NT2/D1 (cell line): ENCODE results near the gene HNRNPF.
"Not testable (repeated sequence)": the region's sequence is repeated elsewhere in the genome, so short reads cannot be mapped to it uniquely, and the experiment has no call there.

Experiments
- DNase-seq: peaks from one replicate; pipeline ENCODE4 v3.0.0-alpha.2; 2011; ENCODE audit warnings: low read depth, low spot score
- H3K27me3 ChIP-seq: 2 replicates; pipeline ENCODE4 v1.6.0; 2011; ENCODE audit warnings: mild to moderate bottlenecking; ENCODE audit not compliant: insufficient read length, insufficient read depth
- H3K36me3 ChIP-seq: 2 replicates; pipeline ENCODE4 v1.6.1; 2011; ENCODE audit warnings: mild to moderate bottlenecking, low read length, mixed read lengths; ENCODE audit not compliant: insufficient read depth, insufficient read length
- H3K4me1 ChIP-seq: 2 replicates; pipeline ENCODE4 v1.5.1; 2011; ENCODE audit not compliant: insufficient read depth, insufficient read length
- H3K4me3 ChIP-seq: 2 replicates; pipeline ENCODE4 v1.5.1; 2011; ENCODE audit warnings: low read depth; ENCODE audit not compliant: insufficient read length
- H3K9ac ChIP-seq: 2 replicates; pipeline ENCODE4 v1.6.0; 2011; ENCODE audit warnings: low read depth; ENCODE audit not compliant: insufficient read length
- H3K9me3 ChIP-seq: 2 replicates; pipeline ENCODE4 v1.5.1; 2011; ENCODE audit warnings: mild to moderate bottlenecking, low read length; ENCODE audit not compliant: insufficient read depth
- SUZ12 ChIP-seq: IDR thresholded peaks from 2 replicates; pipeline ENCODE4 v1.6.1; 2011; ENCODE audit not compliant: insufficient read length, insufficient read depth; ENCODE audit errors: extremely low read depth
- YY1 ChIP-seq: IDR thresholded peaks from 2 replicates; pipeline ENCODE4 v1.6.1; 2011; ENCODE audit not compliant: insufficient read length, insufficient read depth
- ZNF274 ChIP-seq: IDR thresholded peaks from 2 replicates; pipeline ENCODE4 v1.6.1; 2011; ENCODE audit warnings: mild to moderate bottlenecking, low read depth, low read length

HNRNPF gene

GRCh38 chr10:43427166-43427825 lies 18.3 kb upstream of the HNRNPF start:
- Histone ChIP-seq H3K27me3 (no peaks in the 10 kb centered on the region), H3K4me3 (no peak overlapping the region), H3K9me3 (no peaks in the 10 kb centered on the region), H3K9ac (no peak overlapping the region), H3K4me1 (no peaks in the 10 kb centered on the region), H3K36me3 (no peaks in the 10 kb centered on the region)
- no peak for DNase-seq
- no peak for TF ChIP-seq YY1
- TF ChIP-seq ZNF274 = no peak
- no peak for TF ChIP-seq SUZ12

DNA sequence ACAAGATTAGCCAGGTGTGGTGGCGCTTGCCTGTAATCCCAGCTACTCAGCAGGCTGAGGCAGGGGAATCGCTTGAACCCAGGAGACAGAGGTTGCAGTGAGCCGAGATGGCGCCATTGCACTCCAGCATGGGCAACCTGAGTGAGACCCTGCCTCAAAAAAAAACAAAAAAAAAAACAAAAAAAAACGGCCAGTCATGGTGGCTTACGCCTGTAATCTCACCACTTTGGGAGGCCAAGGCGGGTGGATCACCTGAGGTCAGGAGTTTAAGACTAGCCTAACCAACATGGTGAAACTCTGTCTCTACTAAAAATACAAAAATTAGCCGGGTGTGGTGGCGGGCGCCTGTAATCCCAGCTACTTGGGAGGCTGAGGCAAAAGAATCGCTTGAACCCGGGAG lies 17.5 kb upstream of the HNRNPF start:
- not testable (repeated sequence) for DNase-seq, H3K4me1 ChIP-seq, H3K9ac ChIP-seq

DNA sequence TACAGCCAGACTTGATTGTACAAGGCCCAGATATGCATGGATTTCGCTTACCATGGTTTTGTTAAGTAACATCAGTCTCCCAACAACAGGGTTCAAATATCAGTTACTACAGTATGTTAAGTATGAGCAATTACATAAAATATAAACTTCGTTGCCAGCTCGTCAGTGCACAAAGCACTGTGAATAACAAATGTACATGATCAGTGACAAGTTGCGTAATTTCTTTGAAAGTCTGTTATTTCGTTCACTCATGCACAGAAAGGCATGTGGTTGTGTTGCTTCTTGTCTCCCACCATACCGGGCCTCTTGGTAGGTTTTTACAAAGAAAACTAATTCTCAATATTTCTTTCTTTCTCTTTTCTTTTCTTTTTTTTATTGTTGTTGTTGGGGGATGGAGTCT lies 15.4 kb upstream of the HNRNPF start:
- TF ChIP-seq SUZ12 = no peak
- no peak for TF ChIP-seq YY1
- TF ChIP-seq ZNF274 = no peak
- Histone ChIP-seq H3K4me1 (no peaks in the 10 kb centered on the region), H3K9me3 (0 out of 2 replicates have a peak, but pooled peaks cover 4% of the 10 kb centered on the region), H3K9ac (no peak overlapping the region), H3K27me3 (no peaks in the 10 kb centered on the region), H3K36me3 (no peaks in the 10 kb centered on the region), H3K4me3 (no peak overlapping the region)
- no peak for DNase-seq

More for the DNA sequence above, 17.5 kb upstream of the HNRNPF start:
- not testable (repeated sequence) for H3K36me3 ChIP-seq, H3K4me3 ChIP-seq, H3K27me3 ChIP-seq, H3K9me3 ChIP-seq

DNA sequence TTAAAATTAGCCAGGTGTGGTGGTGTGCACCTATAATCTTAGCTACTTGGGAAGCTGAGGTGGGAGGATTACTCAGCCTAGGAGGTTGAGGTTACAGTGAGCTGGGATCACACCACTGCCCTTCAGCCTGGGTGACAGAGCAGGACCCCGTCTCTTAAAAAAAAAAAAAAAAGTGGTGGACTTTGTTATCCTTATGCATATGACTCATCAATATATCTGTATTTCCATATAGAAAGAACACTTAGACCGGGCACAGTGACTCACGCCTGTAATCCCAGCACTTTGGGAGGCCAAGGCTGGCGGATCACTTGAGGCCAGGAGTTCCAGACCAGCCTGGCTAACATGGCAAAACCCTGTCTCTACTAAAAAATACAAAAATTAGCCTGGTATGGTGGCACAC lies 13.0 kb upstream of the HNRNPF start:
- H3K4me1 ChIP-seq, H3K27me3 ChIP-seq, DNase-seq, H3K9ac ChIP-seq, H3K9me3 ChIP-seq, H3K4me3 ChIP-seq, H3K36me3 ChIP-seq: not testable (repeated sequence)

DNA sequence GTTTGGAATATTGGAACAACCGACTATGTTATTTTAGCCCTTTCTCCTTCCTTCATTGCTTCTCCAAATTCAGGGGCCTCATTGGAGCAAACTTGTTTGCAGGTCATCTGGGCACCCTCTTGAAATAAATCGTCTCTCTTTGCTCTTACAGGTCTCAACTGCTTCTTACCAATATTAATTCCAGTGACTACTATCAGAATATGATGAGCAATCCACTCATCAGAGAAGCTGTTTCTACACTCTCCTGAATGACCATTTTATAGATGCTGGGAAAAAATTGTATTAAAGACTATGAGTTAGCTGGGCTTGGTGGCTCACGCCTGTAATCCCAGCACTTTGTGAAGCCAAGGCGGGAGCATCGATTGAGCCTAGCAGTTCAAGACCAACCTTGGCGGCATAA lies 12.5 kb upstream of the HNRNPF start:
- no peaks in the 10 kb centered on the region for H3K4me1 ChIP-seq
- H3K9ac ChIP-seq = no peak overlapping the region
- H3K36me3 ChIP-seq = no peaks in the 10 kb centered on the region
- TF ChIP-seq SUZ12 = no peak
- TF ChIP-seq ZNF274 = no peak
- no peak for TF ChIP-seq YY1
- peaks cover 4% of the 10 kb centered on the region; the same call in 1 of the 2 replicates for H3K9me3 ChIP-seq
- DNase-seq = no peak
- H3K27me3 ChIP-seq = no peaks in the 10 kb centered on the region
- no peak overlapping the region for H3K4me3 ChIP-seq

DNA sequence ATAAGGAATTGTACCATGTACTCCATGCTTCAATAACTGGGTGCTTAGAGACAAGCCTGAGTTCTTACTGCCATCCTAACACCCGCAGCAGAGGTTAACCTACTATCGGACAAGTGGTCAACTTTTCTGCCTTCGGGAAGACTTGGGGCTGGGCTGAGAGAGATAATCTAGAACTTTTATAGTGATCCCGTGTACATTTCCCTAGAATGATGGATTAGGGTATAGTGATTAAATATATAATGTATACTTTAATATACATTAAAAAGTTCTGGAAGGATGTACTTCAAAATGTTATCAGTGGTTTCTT lies 12.2 kb upstream of the HNRNPF start:
- H3K4me1 ChIP-seq = no peaks in the 10 kb centered on the region
- TF ChIP-seq YY1 (no peak), ZNF274 (no peak), SUZ12 (no peak)
- peaks cover 4% of the 10 kb centered on the region; the same call in 1 of the 2 replicates for H3K9me3 ChIP-seq
- peak overlapping the region; percentile 75 for H3K9ac ChIP-seq
- no peaks in the 10 kb centered on the region for H3K27me3 ChIP-seq
- peak overlapping the region; percentile 40 for H3K4me3 ChIP-seq
- no peak for DNase-seq
- no peaks in the 10 kb centered on the region for H3K36me3 ChIP-seq

DNA sequence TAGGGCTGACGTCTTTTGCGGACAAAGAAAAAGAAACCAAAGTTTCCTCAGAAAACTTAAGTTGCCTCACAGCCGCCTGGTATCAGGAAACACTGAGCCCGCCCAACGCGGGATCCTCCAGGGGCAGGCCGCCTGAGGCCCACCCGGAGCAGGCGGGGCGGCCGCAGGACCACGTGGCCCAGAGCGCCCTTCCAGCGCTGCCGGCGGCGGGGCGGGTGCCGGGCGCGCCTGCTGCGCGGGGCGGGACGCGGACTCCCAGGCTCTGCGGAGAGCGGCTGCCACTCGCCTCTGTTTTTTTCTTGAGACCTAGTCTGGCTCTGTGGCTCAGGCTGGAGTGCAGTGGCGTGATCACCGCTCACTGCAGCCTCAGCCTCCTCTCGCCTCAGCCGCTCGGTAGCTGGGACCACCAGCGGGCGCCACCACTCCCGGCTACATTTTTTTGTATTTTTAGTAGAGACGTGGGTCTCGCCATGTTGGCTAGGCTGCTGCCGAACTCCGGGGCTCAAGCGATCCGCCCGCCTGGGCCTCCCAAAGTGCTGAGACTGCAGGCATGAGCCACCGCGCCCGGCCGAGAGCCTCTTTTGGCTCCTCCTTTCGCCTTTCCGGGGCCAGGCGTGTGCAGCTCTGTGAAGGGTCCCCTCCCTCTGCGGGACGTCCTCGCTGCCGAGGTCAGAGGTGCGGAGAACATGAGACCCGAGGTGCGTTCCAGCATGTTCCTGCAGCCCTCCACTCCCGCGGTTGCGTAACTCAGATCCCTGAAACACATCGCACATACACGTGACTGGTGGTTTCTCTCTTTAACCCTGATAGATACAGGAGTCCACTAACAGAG lies 11.6 kb upstream of the HNRNPF start:
- Histone ChIP-seq H3K9ac (peak overlapping the region; percentile 75), H3K27me3 (no peaks in the 10 kb centered on the region), H3K36me3 (no peaks in the 10 kb centered on the region), H3K4me1 (no peaks in the 10 kb centered on the region), H3K9me3 (peaks cover 4% of the 10 kb centered on the region; the same call in 1 of the 2 replicates), H3K4me3 (peak overlapping the region; percentile 40)
- TF ChIP-seq SUZ12 (no peak), ZNF274 (no peak), YY1 (no peak)
- no peak for DNase-seq
